Thoracic aorta (tissue), 2 donors: ENCODE measurements around the gene CMTM2. TPM values are rescaled to one million over a fixed set of nuclear protein-coding genes. Genes with fewer than 3 reads are reported as not detected.

ENCODE experiments used
- ATAC-seq: fragments of 150-250 bp; one replicate; pipeline ENCODE4 v1.8.0; 2017; ENCODE audit warnings: low read depth; ENCODE audit not compliant: insufficient number of reproducible peaks, low FRiP score
- DNase-seq: peaks from one replicate; pipeline ENCODE4 v3.0.0-alpha.2; 2020; ENCODE audit warnings: low spot score
- H3K27ac ChIP-seq, 2 donors: fragments of 200-600 bp; sonication (generic); 1 replicate in 1 of 2; 2 replicates in 1 of 2; pipeline ENCODE4 v1.5.1; 2016; ENCODE audit warnings: mild to moderate bottlenecking in 2 of 2, moderate library complexity in 2 of 2
- H3K27me3 ChIP-seq: fragments of 200-600 bp; sonication (generic); replicated peaks from 2 replicates; pipeline ENCODE4 v1.6.0; 2016; ENCODE audit warnings: mild to moderate bottlenecking; ENCODE audit not compliant: insufficient read depth
- H3K36me3 ChIP-seq: fragments of 200-600 bp; sonication (generic); one replicate; pipeline ENCODE4 v1.5.1; 2016
- H3K4me1 ChIP-seq, 2 donors: fragments of 200-600 bp; sonication (generic); 1 replicate in 1 of 2; 2 replicates in 1 of 2; pipeline versions ENCODE4 v1.5.1 to v1.6.0; 2016; ENCODE audit warnings: low read depth in 2 of 2, mild to moderate bottlenecking in 1 of 2; ENCODE audit not compliant: control insufficient read depth in 1 of 2
- H3K4me3 ChIP-seq: fragments of 200-600 bp; sonication (generic); 2 replicates; pipeline ENCODE4 v1.5.1; 2016; ENCODE audit warnings: mild to moderate bottlenecking
- H3K9me3 ChIP-seq: fragments of 200-600 bp; sonication (generic); 2 replicates; pipeline ENCODE4 v1.5.1; 2016
- CTCF ChIP-seq: fragments of 200-600 bp; sonication (generic); IDR thresholded peaks from one replicate; pipeline ENCODE4 v1.5.1; 2019; ENCODE audit warnings: antibody characterized with exemption
- total RNA-seq, 2 donors: library from RNA; depleted of rRNA; stranded (reverse); fragments of >200 nt; gene quantifications; one replicate each; pipeline versions ENCODE4 v1.1.0 to v1.2.3, GENCODE V29; 2016

Gene CMTM2
- total RNA-seq, 2 donors from 2014 or later = 1.7 TPM; not detected in 1

- TF ChIP-seq CTCF = no peak
- DNase-seq = no peak
- ATAC-seq = no peak
- peaks cover 12% of the 10 kb centered on the region for H3K36me3 ChIP-seq
- H3K4me3 ChIP-seq = no peak overlapping the region
- H3K4me1 ChIP-seq = peaks cover 9 to 24% of the 10 kb centered on the region in 2 donors
- no peaks in the 10 kb centered on the region for H3K9me3 ChIP-seq
- H3K27me3 ChIP-seq = no peaks in the 10 kb centered on the region
- H3K27ac ChIP-seq = no peak overlapping the region
Measured at GRCh38 chr16:66544016-66544757, 35.1 kb upstream of the CMTM2 start.

- TF ChIP-seq CTCF = no peak
- DNase-seq (no peak), ATAC-seq (no peak)
- Histone ChIP-seq H3K27me3 (no peaks in the 10 kb centered on the region), H3K4me1 (peaks cover 15 to 45% of the 10 kb centered on the region in 2 donors), H3K9me3 (no peaks in the 10 kb centered on the region), H3K27ac (peak overlapping the region in 1 of 2 donors; percentile 95), H3K36me3 (peaks cover 12% of the 10 kb centered on the region), H3K4me3 (no peak overlapping the region)
Measured at GRCh38 chr16:66547101-66547989, 31.9 kb upstream of the CMTM2 start.

- Histone ChIP-seq H3K4me3 (no peak overlapping the region), H3K4me1 (peaks cover 15 to 50% of the 10 kb centered on the region in 2 donors), H3K27me3 (no peaks in the 10 kb centered on the region), H3K36me3 (peaks cover 12% of the 10 kb centered on the region), H3K27ac (peak overlapping the region; percentile 86 to 95), H3K9me3 (no peaks in the 10 kb centered on the region)
- DNase-seq (no peak), ATAC-seq (no peak)
- TF ChIP-seq CTCF = no peak
Measured at GRCh38 chr16:66548068-66548467, 31.2 kb upstream of the CMTM2 start.

- H3K27me3 ChIP-seq = no peaks in the 10 kb centered on the region
- H3K4me3 ChIP-seq = peak overlapping the region; percentile 91
- no peaks in the 10 kb centered on the region for H3K9me3 ChIP-seq
- TF ChIP-seq CTCF = no peak
- H3K4me1 ChIP-seq = peaks cover 15 to 58% of the 10 kb centered on the region in 2 donors
- peaks cover 9% of the 10 kb centered on the region for H3K36me3 ChIP-seq
- DNase-seq (no peak), ATAC-seq (no peak)
- peak overlapping the region; percentile 86 to 95 for H3K27ac ChIP-seq
Measured at GRCh38 chr16:66548868-66549267, 30.4 kb upstream of the CMTM2 start.
